Esophagus muscularis mucosa (tissue), 4 donors: ENCODE data around the gene SLC35D3. TPM values are rescaled to one million over a fixed set of nuclear protein-coding genes. Genes with fewer than 3 reads are reported as not detected.
"Not testable (repeated sequence)": the region's sequence is repeated elsewhere in the genome, so short reads cannot be mapped to it uniquely, and the experiment has no call there.

Experiments used
- DNase-seq: peaks from one replicate; pipeline ENCODE4 v3.0.0-alpha.2; 2017; ENCODE audit errors: extremely low spot score
- H3K27ac ChIP-seq, 4 donors: fragments of 200-600 bp; sonication (generic); replicated peaks in 1 of 4; 1 replicate in 3 of 4; 2 replicates in 1 of 4; pipeline ENCODE4 v1.5.1; 2016 to 2019; ENCODE audit warnings: mild to moderate bottlenecking in 1 of 4
- H3K27me3 ChIP-seq, 4 donors: fragments of 200-600 bp; sonication (generic); one replicate each; pipeline versions ENCODE4 v1.5.1 to v1.6.0; 2016 to 2019
- H3K36me3 ChIP-seq, 4 donors: fragments of 200-600 bp; sonication (generic); one replicate each; pipeline ENCODE4 v1.5.1; 2016 to 2019
- H3K4me1 ChIP-seq, 4 donors: fragments of 200-600 bp; sonication (generic); one replicate each; pipeline ENCODE4 v1.5.1; 2016 to 2019
- H3K4me3 ChIP-seq, 4 donors: fragments of 200-600 bp; sonication (generic); 1 replicate in 2 of 4; 2 replicates in 2 of 4; pipeline ENCODE4 v1.5.1; 2016 to 2019; ENCODE audit warnings: mild to moderate bottlenecking in 4 of 4, moderate library complexity in 1 of 4
- H3K9me3 ChIP-seq, 4 donors: fragments of 200-600 bp; sonication (generic); 1 replicate in 3 of 4; 2 replicates in 1 of 4; pipeline ENCODE4 v1.5.1; 2016 to 2019
- EP300 ChIP-seq: sonication (generic); formaldehyde crosslinking; IDR thresholded peaks from one replicate; pipeline ENCODE4 v1.6.1; 2017; ENCODE audit warnings: antibody characterized with exemption
- POLR2A ChIP-seq: fragments of 450-650 bp; IDR thresholded peaks from one replicate; pipeline ENCODE4 v1.6.1; 2017; ENCODE audit warnings: antibody characterized with exemption, moderate library complexity, mild to moderate bottlenecking, low read depth
- POLR2AphosphoS5 ChIP-seq, 2 donors: sonication (generic); formaldehyde crosslinking; IDR thresholded peaks; one replicate each; pipeline ENCODE4 v1.6.1; 2017; ENCODE audit warnings: antibody characterized with exemption in 2 of 2
- WGBS: methylation state at CpG from one replicate; pipeline ENCODE4 v1.1.5; 2018; 5-methylcytosine and 5-hydroxymethylcytosine counted together
- intact Hi-C: fragments of 100-400 bp; cut with DNase I; formaldehyde crosslinking; loops from one replicate; pipeline ENCODE4 v1.15.1; 2023
- total RNA-seq, 4 donors: library from RNA; depleted of rRNA; stranded (reverse); fragments of >200 nt; gene quantifications; one replicate each; pipeline versions ENCODE4 v1.1.0 to v1.2.1, GENCODE V29; 2016
- TF ChIP-seq, protein P1 (sequence below), 3 experiments: fragments of 200-600 bp in 2 of 3; fragments of 450-650 bp in 1 of 3; sonication (generic) in 2 of 3; IDR thresholded peaks; one replicate each; pipeline ENCODE4 v1.5.1; 2017 to 2019; ENCODE audit warnings: antibody characterized with exemption in 3 of 3, mild to moderate bottlenecking in 2 of 3, moderate library complexity in 1 of 3

Gene SLC35D3
- total RNA-seq, 4 donors from 2014 or later: 0.11 to 0.42 (median 0.17) TPM; not detected in 1

DNA sequence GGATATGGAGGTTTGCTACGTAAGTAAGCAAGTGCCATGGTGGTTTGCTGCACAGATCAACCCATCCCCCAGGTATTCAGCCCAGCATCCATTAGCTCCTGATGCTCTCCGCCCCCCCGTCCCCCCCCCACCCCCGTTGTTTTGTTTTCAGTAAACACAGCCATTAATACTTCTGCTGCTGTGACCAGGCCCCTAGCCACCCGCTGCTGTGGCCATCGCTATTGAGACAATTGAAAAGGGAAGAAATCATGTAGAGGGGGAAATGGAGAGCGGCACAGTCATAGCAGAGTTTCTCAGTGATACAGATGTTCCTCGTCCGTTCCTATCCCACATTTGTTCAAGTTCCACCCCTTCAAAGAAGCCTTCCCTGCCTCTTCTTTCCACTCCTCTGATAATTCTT, 24.9 kb downstream of the SLC35D3 start:
- H3K9me3 ChIP-seq: no peaks in the 10 kb centered on the region
- no peak for DNase-seq
- intact Hi-C loops: no loop called here
- WGBS: 55% methylated on average over 9 of the region's 9 CpGs
- H3K4me3 ChIP-seq: no peak overlapping the region
- H3K27me3 ChIP-seq: peaks cover 0 to 5% (median 2%) of the 10 kb centered on the region in 4 donors
- no peak overlapping the region for H3K27ac ChIP-seq
- TF ChIP-seq, protein P1, sequence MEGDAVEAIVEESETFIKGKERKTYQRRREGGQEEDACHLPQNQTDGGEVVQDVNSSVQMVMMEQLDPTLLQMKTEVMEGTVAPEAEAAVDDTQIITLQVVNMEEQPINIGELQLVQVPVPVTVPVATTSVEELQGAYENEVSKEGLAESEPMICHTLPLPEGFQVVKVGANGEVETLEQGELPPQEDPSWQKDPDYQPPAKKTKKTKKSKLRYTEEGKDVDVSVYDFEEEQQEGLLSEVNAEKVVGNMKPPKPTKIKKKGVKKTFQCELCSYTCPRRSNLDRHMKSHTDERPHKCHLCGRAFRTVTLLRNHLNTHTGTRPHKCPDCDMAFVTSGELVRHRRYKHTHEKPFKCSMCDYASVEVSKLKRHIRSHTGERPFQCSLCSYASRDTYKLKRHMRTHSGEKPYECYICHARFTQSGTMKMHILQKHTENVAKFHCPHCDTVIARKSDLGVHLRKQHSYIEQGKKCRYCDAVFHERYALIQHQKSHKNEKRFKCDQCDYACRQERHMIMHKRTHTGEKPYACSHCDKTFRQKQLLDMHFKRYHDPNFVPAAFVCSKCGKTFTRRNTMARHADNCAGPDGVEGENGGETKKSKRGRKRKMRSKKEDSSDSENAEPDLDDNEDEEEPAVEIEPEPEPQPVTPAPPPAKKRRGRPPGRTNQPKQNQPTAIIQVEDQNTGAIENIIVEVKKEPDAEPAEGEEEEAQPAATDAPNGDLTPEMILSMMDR (IDR thresholded peaks at IDR 0.05): no peak
- H3K36me3 ChIP-seq: no peaks in the 10 kb centered on the region
- no peaks in the 10 kb centered on the region for H3K4me1 ChIP-seq

DNA sequence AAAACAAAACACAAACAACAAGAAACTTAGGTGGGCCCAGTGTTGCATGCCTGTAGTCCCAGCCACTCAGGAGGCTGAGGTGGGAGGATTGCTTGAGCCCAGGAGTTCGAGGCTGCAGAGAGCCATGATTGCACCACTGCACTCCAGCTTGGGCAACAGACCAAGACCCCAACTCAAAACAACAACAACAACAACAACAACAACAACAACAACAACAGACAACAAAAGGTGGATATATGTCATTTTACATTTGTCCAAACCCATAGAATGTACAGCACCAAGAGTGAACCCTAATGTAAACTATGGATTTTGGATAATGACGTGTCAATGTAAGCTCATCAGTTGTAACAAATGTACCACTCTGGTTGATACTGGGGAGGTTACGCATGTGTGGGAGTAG, 27.9 kb downstream of the SLC35D3 start:
- H3K36me3 ChIP-seq, H3K9me3 ChIP-seq, H3K27me3 ChIP-seq, H3K27ac ChIP-seq, H3K4me3 ChIP-seq, DNase-seq, H3K4me1 ChIP-seq, intact Hi-C loops: not testable (repeated sequence)
- 98% methylated on average over 3 of the region's 3 CpGs for WGBS

DNA sequence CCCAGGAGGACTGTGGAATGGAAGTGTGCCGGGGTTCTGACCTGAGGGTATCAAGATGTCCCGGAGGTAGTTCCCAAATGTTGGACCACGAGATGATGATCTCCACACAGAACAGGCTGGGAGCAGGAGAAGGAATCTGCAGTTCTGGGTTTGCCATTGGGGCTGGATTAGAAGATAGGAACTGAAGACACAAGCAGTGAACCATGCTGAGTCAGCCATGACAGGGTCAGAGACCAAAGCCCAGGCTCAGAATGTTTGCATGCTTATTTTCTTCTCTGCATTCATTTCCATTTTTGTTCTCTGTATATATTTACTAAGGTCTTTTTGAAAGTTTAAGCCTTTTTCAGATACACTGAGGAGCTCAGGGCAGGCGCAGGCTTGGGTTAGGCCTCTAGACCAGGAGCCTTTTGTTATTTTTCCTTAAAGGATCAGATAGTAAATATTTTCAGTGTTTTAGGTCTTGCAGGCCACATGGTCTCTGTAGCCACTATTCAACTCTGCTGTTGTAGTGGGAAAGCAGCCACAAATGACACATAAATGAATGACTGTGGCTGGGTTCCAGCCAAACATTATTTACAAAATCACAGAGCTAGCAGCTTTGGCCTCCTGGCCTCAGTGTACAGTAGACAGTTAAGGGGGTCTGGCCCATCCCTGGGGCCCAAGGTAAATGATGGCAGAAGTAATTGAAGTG, 28.5 kb downstream of the SLC35D3 start:
- no peaks in the 10 kb centered on the region for H3K36me3 ChIP-seq
- 76% methylated on average over 4 of the region's 4 CpGs for WGBS
- intact Hi-C loops: no loop called here
- H3K27ac ChIP-seq: no peak overlapping the region
- H3K9me3 ChIP-seq: no peaks in the 10 kb centered on the region
- no peak for DNase-seq
- no peaks in the 10 kb centered on the region for H3K4me1 ChIP-seq
- TF ChIP-seq POLR2A (no peak), POLR2AphosphoS5 (IDR thresholded peaks at IDR 0.05) (no peak), EP300 (no peak)
- TF ChIP-seq, protein P1 (IDR thresholded peaks at IDR 0.05): no peak
- no peak overlapping the region for H3K4me3 ChIP-seq
- H3K27me3 ChIP-seq: no peaks in the 10 kb centered on the region

DNA sequence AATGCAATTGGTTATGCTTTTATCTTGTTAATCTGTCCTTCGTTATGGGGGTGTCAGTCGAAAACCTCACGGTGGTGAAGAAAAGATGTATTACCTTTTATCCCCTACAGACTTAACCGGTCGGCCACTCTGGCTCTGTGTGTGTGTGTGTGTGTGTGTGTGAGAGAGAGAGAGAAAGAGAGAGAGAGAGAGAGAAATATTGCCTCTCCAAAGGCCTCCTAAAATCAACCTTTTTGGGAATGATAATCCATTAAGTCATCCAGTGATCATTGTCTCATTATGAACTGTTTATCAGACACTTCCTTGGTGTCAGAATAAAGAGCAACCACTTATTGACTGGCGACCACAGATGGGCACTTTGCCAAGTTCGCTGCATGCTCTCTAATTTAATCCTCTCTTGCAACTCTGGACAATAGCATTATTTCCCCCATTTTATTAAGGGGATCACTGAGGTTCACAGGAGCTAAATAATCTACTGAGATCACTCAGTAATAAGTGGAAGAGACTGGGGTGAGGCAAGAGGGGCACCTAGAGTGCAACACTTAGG, 30.7 kb downstream of the SLC35D3 start:
- TF ChIP-seq, protein P1 (IDR thresholded peaks at IDR 0.05): no peak
- TF ChIP-seq POLR2A: no peak
- no peak for TF ChIP-seq POLR2AphosphoS5 (IDR thresholded peaks at IDR 0.05)
- TF ChIP-seq EP300: no peak
- Histone ChIP-seq H3K4me1 (no peaks in the 10 kb centered on the region), H3K27ac (no peak overlapping the region), H3K4me3 (no peak overlapping the region), H3K27me3 (peaks cover 0 to 5% (median 0%) of the 10 kb centered on the region in 4 donors), H3K9me3 (no peaks in the 10 kb centered on the region), H3K36me3 (no peaks in the 10 kb centered on the region)
- intact Hi-C loops: no loop called here
- WGBS: 61% methylated on average over 7 of the region's 7 CpGs
- no peak for DNase-seq

DNA sequence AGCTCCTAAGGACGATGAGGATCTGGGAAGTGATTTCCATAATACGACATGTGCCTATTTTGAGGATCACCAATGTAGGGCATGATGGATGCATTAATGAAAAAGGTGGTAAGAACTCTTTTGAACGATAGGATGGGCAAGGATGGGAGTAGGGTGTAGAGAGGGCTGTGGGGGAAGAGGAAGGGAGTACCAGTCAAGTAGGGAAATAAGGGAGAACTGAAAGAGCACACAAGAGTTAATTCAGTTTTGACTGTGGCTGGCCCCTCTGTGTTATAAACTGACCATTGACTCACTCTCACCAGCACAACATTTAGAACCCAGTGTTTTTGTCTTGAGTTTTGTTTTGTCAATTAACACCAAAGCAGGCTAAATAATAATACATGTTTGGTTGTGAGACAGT, 33.0 kb downstream of the SLC35D3 start:
- no peaks in the 10 kb centered on the region for H3K36me3 ChIP-seq
- no peak overlapping the region for H3K4me3 ChIP-seq
- WGBS: 87% methylated on average over 3 of the region's 3 CpGs
- DNase-seq: no peak
- TF ChIP-seq EP300 (no peak), POLR2A (no peak), POLR2AphosphoS5 (IDR thresholded peaks at IDR 0.05) (no peak)
- TF ChIP-seq, protein P1 (IDR thresholded peaks at IDR 0.05): no peak
- H3K27me3 ChIP-seq: peaks cover 0 to 18% (median 0%) of the 10 kb centered on the region in 4 donors
- no peak overlapping the region for H3K27ac ChIP-seq
- no peaks in the 10 kb centered on the region for H3K9me3 ChIP-seq
- H3K4me1 ChIP-seq: no peaks in the 10 kb centered on the region
- intact Hi-C loops: no loop called here
